ENCODE measurements around the gene UBTD2. TPM values are rescaled to one million over a fixed set of nuclear protein-coding genes. Genes with fewer than 3 reads are reported as not detected.

Gene UBTD2
- total RNA-seq, 1 donor from 2014 or later: 15.8 TPM

- no peak overlapping the region for H3K27ac ChIP-seq
- TF ChIP-seq CTCF (IDR thresholded peaks at IDR 0.05): no peak
- DNase-seq (no peak), ATAC-seq (no peak)
- H3K9me3 ChIP-seq: no peaks in the 10 kb centered on the region
- no peaks in the 10 kb centered on the region for H3K36me3 ChIP-seq
- intact Hi-C loops (cut with DNase I): no loop called here
- H3K27me3 ChIP-seq (ENCODE audit: low read depth): no peaks in the 10 kb centered on the region
- H3K4me1 ChIP-seq: no peaks in the 10 kb centered on the region
- H3K4me3 ChIP-seq: no peak overlapping the region
Observed at GRCh38 chr5:172319708-172320441, 36.3 kb upstream of the UBTD2 start.

GRCh38 chr5:172315587-172316493 lies 32.3 kb upstream of the UBTD2 start:
- DNase-seq: no peak
- H3K36me3 ChIP-seq: no peaks in the 10 kb centered on the region
- H3K27me3 ChIP-seq (ENCODE audit: low read depth): no peaks in the 10 kb centered on the region
- no peak overlapping the region for H3K27ac ChIP-seq
- H3K9me3 ChIP-seq: no peaks in the 10 kb centered on the region
- TF ChIP-seq CTCF (IDR thresholded peaks at IDR 0.05): no peak
- intact Hi-C loops (cut with DNase I): no loop called here
- H3K4me1 ChIP-seq: no peaks in the 10 kb centered on the region
- no peak overlapping the region for H3K4me3 ChIP-seq
- no peak for ATAC-seq

GRCh38 chr5:172313915-172314314 lies 30.4 kb upstream of the UBTD2 start:
- H3K27ac ChIP-seq: no peak overlapping the region
- TF ChIP-seq CTCF (IDR thresholded peaks at IDR 0.05): no peak
- H3K4me3 ChIP-seq: no peak overlapping the region
- DNase-seq (no peak), ATAC-seq (no peak)
- H3K4me1 ChIP-seq: no peaks in the 10 kb centered on the region
- intact Hi-C loops (cut with DNase I): no loop called here
- no peaks in the 10 kb centered on the region for H3K9me3 ChIP-seq
- no peaks in the 10 kb centered on the region for H3K36me3 ChIP-seq
- no peaks in the 10 kb centered on the region for H3K27me3 ChIP-seq (ENCODE audit: low read depth)

DNA sequence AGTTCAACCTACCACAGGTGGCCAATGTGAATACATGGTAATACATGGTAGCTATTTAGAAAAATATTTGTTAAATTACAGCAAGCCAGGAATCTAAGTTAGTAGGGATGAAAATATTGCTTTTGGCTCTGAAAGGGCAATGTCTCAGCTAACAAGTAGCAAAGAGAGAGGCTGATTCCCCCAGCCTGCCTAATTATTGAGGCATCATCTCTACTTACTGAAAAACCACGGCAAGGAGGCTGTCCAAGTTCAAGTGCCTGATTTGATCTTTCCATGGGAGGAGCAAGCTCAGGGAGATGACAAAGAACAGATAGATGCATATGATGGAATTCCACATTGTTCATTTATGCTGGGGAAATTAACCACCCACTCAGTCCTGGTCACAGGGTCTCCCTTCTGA lies 28.7 kb upstream of the UBTD2 start:
- H3K27me3 ChIP-seq (ENCODE audit: low read depth): no peaks in the 10 kb centered on the region
- TF ChIP-seq CTCF (IDR thresholded peaks at IDR 0.05): no peak
- H3K36me3 ChIP-seq: no peaks in the 10 kb centered on the region
- no peak overlapping the region for H3K27ac ChIP-seq
- ATAC-seq: no peak
- no peak overlapping the region for H3K4me3 ChIP-seq
- no peaks in the 10 kb centered on the region for H3K9me3 ChIP-seq
- intact Hi-C loops (cut with DNase I): no loop called here
- no peaks in the 10 kb centered on the region for H3K4me1 ChIP-seq
- DNase-seq: no peak

DNA sequence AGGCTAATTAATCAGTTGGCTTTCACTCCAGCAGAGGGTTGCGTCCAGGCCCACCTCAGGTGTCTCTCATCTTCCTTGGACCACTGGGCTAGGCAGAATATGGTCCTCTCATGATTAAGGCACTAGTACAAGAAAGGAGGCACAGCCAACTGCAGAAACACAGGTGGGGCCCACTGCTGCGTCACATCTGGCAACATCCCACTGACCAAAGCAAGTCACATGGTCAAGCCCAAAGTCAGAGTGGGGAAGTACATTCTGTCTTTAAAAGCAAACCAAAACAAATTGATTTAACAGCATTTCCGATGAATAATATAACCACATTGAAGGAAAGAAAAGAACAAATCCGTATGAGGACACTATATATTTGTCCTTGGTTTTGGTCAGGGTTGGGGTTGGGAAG lies 28.0 kb upstream of the UBTD2 start:
- no peak for ATAC-seq
- intact Hi-C loops (cut with DNase I): no loop called here
- Histone ChIP-seq H3K36me3 (no peaks in the 10 kb centered on the region), H3K4me3 (no peak overlapping the region), H3K27me3 (ENCODE audit: low read depth) (no peaks in the 10 kb centered on the region), H3K9me3 (no peaks in the 10 kb centered on the region), H3K27ac (no peak overlapping the region), H3K4me1 (no peaks in the 10 kb centered on the region)
- DNase-seq: no peak
- TF ChIP-seq CTCF (IDR thresholded peaks at IDR 0.05): no peak

All from lower lobe of right lung (tissue), 2 donors.